ENCODE measurements around the gene ADAMTS5.

ADAMTS5 gene

GRCh38 chr21:26939601-26940111 is 27.2 kb downstream of the ADAMTS5 start:
- no peak overlapping the region for H3K27ac ChIP-seq
- H3K36me3 ChIP-seq, result no peaks in the 10 kb centered on the region
- no peaks in the 10 kb centered on the region for H3K9me3 ChIP-seq
- no peak for TF ChIP-seq CTCF (IDR thresholded peaks at IDR 0.05)
- H3K4me1 ChIP-seq (ENCODE audit: control insufficient read depth in 1 of 2, insufficient read depth in 1 of 2, low read depth in 1 of 2, low read length in 1 of 2), result peaks cover 6 to 10% of the 10 kb centered on the region in 2 experiments
- H3K27me3 ChIP-seq, result peaks cover 5% of the 10 kb centered on the region
- H3K4me3 ChIP-seq (ENCODE audit: low read depth in 1 of 2, low read length in 1 of 2), result no peak overlapping the region

DNA sequence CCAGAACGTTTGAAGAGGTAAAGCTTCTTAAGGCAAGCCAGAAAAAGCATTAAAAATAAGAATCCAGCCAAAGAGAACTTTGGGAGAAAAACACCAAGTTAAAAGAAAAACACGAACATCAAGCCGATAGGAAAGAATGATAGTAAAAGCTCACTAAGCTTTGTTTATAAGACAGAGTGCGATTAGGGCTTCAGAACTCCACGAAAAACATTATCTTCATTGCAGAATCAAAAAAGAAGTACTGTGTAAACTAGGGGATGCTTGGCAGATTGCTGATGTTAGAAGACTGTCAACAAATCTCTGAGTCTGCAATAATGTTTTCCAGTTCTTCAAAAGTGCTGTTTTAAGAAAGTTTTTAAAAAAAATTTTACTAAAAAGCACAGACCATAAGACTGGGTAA is 30.2 kb downstream of the ADAMTS5 start:
- Histone ChIP-seq H3K27me3 (peaks cover 5% of the 10 kb centered on the region), H3K27ac (no peak overlapping the region), H3K36me3 (no peaks in the 10 kb centered on the region), H3K4me3 (ENCODE audit: low read depth in 1 of 2, low read length in 1 of 2) (no peak overlapping the region), H3K4me1 (ENCODE audit: control insufficient read depth in 1 of 2, insufficient read depth in 1 of 2, low read depth in 1 of 2, low read length in 1 of 2) (no peaks in the 10 kb centered on the region), H3K9me3 (no peaks in the 10 kb centered on the region)
- TF ChIP-seq CTCF (IDR thresholded peaks at IDR 0.05), result no peak

- Histone ChIP-seq H3K9me3 (no peaks in the 10 kb centered on the region), H3K4me1 (ENCODE audit: control insufficient read depth in 1 of 2, insufficient read depth in 1 of 2, low read depth in 1 of 2, low read length in 1 of 2) (no peaks in the 10 kb centered on the region), H3K36me3 (no peaks in the 10 kb centered on the region), H3K27ac (no peak overlapping the region), H3K27me3 (peaks cover 5% of the 10 kb centered on the region), H3K4me3 (ENCODE audit: low read depth in 1 of 2, low read length in 1 of 2) (no peak overlapping the region)
- TF ChIP-seq CTCF (IDR thresholded peaks at IDR 0.05), result no peak
Measured at GRCh38 chr21:26935977-26936376, 30.9 kb downstream of the ADAMTS5 start.

DNA sequence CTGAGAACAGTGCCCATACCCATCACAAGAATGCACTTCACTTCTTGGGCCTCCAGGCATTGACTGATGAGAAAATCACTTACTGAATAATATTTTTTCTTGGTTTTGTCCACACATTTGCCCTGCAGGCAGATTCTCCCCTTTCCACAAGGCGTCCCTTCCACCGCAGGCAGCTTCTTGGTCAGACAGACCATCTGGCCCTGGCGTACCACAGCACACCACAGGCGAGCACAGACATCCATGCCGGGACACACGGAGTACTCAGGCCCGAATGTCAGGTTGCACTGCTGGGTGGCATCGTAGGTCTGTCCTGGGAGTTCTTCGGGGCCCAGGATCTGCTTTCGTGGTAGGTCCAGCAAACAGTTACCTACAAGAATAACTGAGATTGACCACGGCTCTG is 32.5 kb downstream of the ADAMTS5 start:
- no peaks in the 10 kb centered on the region for H3K9me3 ChIP-seq
- no peak overlapping the region for H3K4me3 ChIP-seq (ENCODE audit: low read depth in 1 of 2, low read length in 1 of 2)
- no peak overlapping the region for H3K27ac ChIP-seq
- no peaks in the 10 kb centered on the region for H3K36me3 ChIP-seq
- peaks cover 5% of the 10 kb centered on the region for H3K27me3 ChIP-seq
- no peaks in the 10 kb centered on the region for H3K4me1 ChIP-seq (ENCODE audit: control insufficient read depth in 1 of 2, insufficient read depth in 1 of 2, low read depth in 1 of 2, low read length in 1 of 2)
- TF ChIP-seq CTCF (IDR thresholded peaks at IDR 0.05), result no peak

- no peaks in the 10 kb centered on the region for H3K9me3 ChIP-seq
- H3K4me1 ChIP-seq (ENCODE audit: control insufficient read depth in 1 of 2, insufficient read depth in 1 of 2, low read depth in 1 of 2, low read length in 1 of 2), result no peaks in the 10 kb centered on the region
- H3K27ac ChIP-seq, result no peak overlapping the region
- peaks cover 5% of the 10 kb centered on the region for H3K27me3 ChIP-seq
- H3K4me3 ChIP-seq (ENCODE audit: low read depth in 1 of 2, low read length in 1 of 2), result no peak overlapping the region
- H3K36me3 ChIP-seq, result no peaks in the 10 kb centered on the region
- no peak for TF ChIP-seq CTCF (IDR thresholded peaks at IDR 0.05)
Measured at GRCh38 chr21:26933448-26933847, 33.4 kb downstream of the ADAMTS5 start.

- no peak for TF ChIP-seq CTCF (IDR thresholded peaks at IDR 0.05)
- H3K27me3 ChIP-seq, result no peaks in the 10 kb centered on the region
- H3K36me3 ChIP-seq, result no peaks in the 10 kb centered on the region
- no peak overlapping the region for H3K27ac ChIP-seq
- no peaks in the 10 kb centered on the region for H3K4me1 ChIP-seq (ENCODE audit: control insufficient read depth in 1 of 2, insufficient read depth in 1 of 2, low read depth in 1 of 2, low read length in 1 of 2)
- no peaks in the 10 kb centered on the region for H3K9me3 ChIP-seq
- no peak overlapping the region for H3K4me3 ChIP-seq (ENCODE audit: low read depth in 1 of 2, low read length in 1 of 2)
Measured at GRCh38 chr21:26925636-26926035, 41.3 kb downstream of the ADAMTS5 start.

All from neutrophil (primary cell).